Muscle of leg (tissue), 11 donors: ENCODE results near the gene CCDC152. TPM values are rescaled to one million over a fixed set of nuclear protein-coding genes. Genes with fewer than 3 reads are reported as not detected.
"Not testable (repeated sequence)": the region's sequence is repeated elsewhere in the genome, so short reads cannot be mapped to it uniquely, and the experiment has no call there.

Experiments used
- DNase-seq: peaks from one replicate; pipeline ENCODE4 v3.0.0; 2013
- H3K27ac ChIP-seq: one replicate; pipeline ENCODE4 v1.5.1; 2013; ENCODE audit warnings: mild to moderate bottlenecking, low read length, control low read depth
- H3K27me3 ChIP-seq: one replicate; pipeline ENCODE4 v1.6.1; 2013; ENCODE audit warnings: low read length; ENCODE audit not compliant: control insufficient read depth, insufficient read depth
- H3K36me3 ChIP-seq: one replicate; pipeline ENCODE4 v1.6.1; 2013; ENCODE audit warnings: low read length; ENCODE audit not compliant: control insufficient read depth, insufficient read depth
- H3K4me1 ChIP-seq: one replicate; pipeline ENCODE4 v1.6.1; 2013; ENCODE audit warnings: low read length; ENCODE audit not compliant: control insufficient read depth, insufficient read depth
- H3K4me3 ChIP-seq: one replicate; pipeline ENCODE4 v1.5.1; 2013; ENCODE audit warnings: low read length, control low read depth
- H3K9me3 ChIP-seq: replicated peaks from 2 replicates; pipeline ENCODE4 v1.6.1; 2013; ENCODE audit warnings: low read depth, low read length; ENCODE audit not compliant: control insufficient read depth
- WGBS: methylation state at CpG from one replicate; pipeline ENCODE4 v1.1.5; 2013; ENCODE audit warnings: missing lambda C conversion rate; ENCODE audit not compliant: insufficient coverage; 5-methylcytosine and 5-hydroxymethylcytosine counted together
- polyA plus RNA-seq, 8 donors: library from polyadenylated mRNA; unstranded; fragments of 120-200 nt; gene quantifications; one replicate each; pipeline versions ENCODE4 v1.2.1 to v1.2.3, GENCODE V29; 2013; ENCODE audit warnings: inconsistent platforms in 1 of 8, low replicate concordance in 1 of 8; ENCODE audit not compliant: insufficient read length in 8 of 8, insufficient read depth in 1 of 8
- total RNA-seq: library from RNA; stranded (reverse); fragments of 120-200 nt; gene quantifications from one replicate; pipeline ENCODE4 v1.2.4, GENCODE V29; 2013

Gene CCDC152
- total and polyA plus RNA-seq, 9 donors, result 1.3 to 5.7 (median 4.6) TPM

- Histone ChIP-seq H3K27ac (peak overlapping the region; percentile 11), H3K27me3 (no peaks in the 10 kb centered on the region), H3K4me3 (no peak overlapping the region), H3K4me1 (peaks cover 7% of the 10 kb centered on the region), H3K36me3 (no peaks in the 10 kb centered on the region), H3K9me3 (no peaks in the 10 kb centered on the region)
- WGBS, result 80% methylated on average over 1 of the region's 4 CpGs
- peak; percentile 70 for DNase-seq
Measured at GRCh38 chr5:42842921-42843641, 86.5 kb downstream of the CCDC152 start.

- Histone ChIP-seq H3K4me3 (no peak overlapping the region), H3K9me3 (no peaks in the 10 kb centered on the region), H3K4me1 (peaks cover 7% of the 10 kb centered on the region), H3K27me3 (no peaks in the 10 kb centered on the region), H3K36me3 (no peaks in the 10 kb centered on the region), H3K27ac (no peak overlapping the region)
- 92% methylated on average over 2 of the region's 3 CpGs for WGBS
- no peak for DNase-seq
Measured at GRCh38 chr5:42843675-42844292, 87.2 kb downstream of the CCDC152 start.

GRCh38 chr5:42844408-42844807 is 87.8 kb downstream of the CCDC152 start:
- not testable (repeated sequence) for H3K4me1 ChIP-seq, H3K27ac ChIP-seq, H3K27me3 ChIP-seq, H3K9me3 ChIP-seq, H3K4me3 ChIP-seq, H3K36me3 ChIP-seq, DNase-seq
- WGBS, result no CpG with 5 or more reads among the region's 4 CpGs

GRCh38 chr5:42848545-42848944 is 91.9 kb downstream of the CCDC152 start:
- no peak overlapping the region for H3K4me3 ChIP-seq
- H3K27me3 ChIP-seq, result no peaks in the 10 kb centered on the region
- no CpG with 5 or more reads among the region's 2 CpGs for WGBS
- no peaks in the 10 kb centered on the region for H3K36me3 ChIP-seq
- H3K4me1 ChIP-seq, result no peaks in the 10 kb centered on the region
- no peak for DNase-seq
- no peaks in the 10 kb centered on the region for H3K9me3 ChIP-seq
- H3K27ac ChIP-seq, result no peak overlapping the region

- H3K4me1 ChIP-seq, result no peaks in the 10 kb centered on the region
- 33% methylated on average over 1 of the region's 6 CpGs for WGBS
- H3K9me3 ChIP-seq, result no peaks in the 10 kb centered on the region
- no peaks in the 10 kb centered on the region for H3K27me3 ChIP-seq
- H3K27ac ChIP-seq, result no peak overlapping the region
- H3K4me3 ChIP-seq, result no peak overlapping the region
- DNase-seq, result no peak
- H3K36me3 ChIP-seq, result no peaks in the 10 kb centered on the region
Measured at GRCh38 chr5:42851481-42851880, 94.9 kb downstream of the CCDC152 start.

Other genes with a start within 250 kb of the CCDC152 start
- gene SELENOP, start 55.1 kb downstream of the CCDC152 start, total RNA-seq, result 142 TPM
- 100 to 1,000 TPM in 7 of 8 donors, 10 to 100 TPM in 1; 99.1 to 268 (median 122) TPM for gene SELENOP, start 55.1 kb downstream of the CCDC152 start, polyA plus RNA-seq